WTC11 (cell line): ENCODE results near the gene MGAT2. TPM values are rescaled to one million over a fixed set of nuclear protein-coding genes. Genes with fewer than 3 reads are reported as not detected.
A peak's percentile ranks its signal among the peaks of the same experiment; 100 is the strongest.

ENCODE experiments used
- ATAC-seq: fragments of 200-7000 bp; cut with Tn5 transposase; 2 replicates; pipeline ENCODE4 v1.10.0; 2021; ENCODE audit warnings: mild to moderate bottlenecking, moderate library complexity
- CTCF ChIA-PET: fragments of 300-600 bp; sonication (Branson Sonifier 250); formaldehyde crosslinking; loops from one replicate; lab custom pipeline; 2021; ENCODE audit warnings: antibody characterized with exemption; lab: Charles Lee
- POLR2A ChIA-PET: fragments of 350-600 bp; sonication (Branson Sonifier 250); formaldehyde crosslinking; loops from one replicate; lab custom pipeline; 2021; ENCODE audit warnings: antibody characterized with exemption; lab: Charles Lee
- DNase-seq: peaks from one replicate; pipeline ENCODE4 v3.0.0; 2021; ENCODE audit warnings: low spot score
- H3K27ac Mint-ChIP-seq: 2 replicates; pipeline ENCODE4 v1.8.0; 2021; ENCODE audit warnings: mixed read lengths
- H3K27me3 Mint-ChIP-seq: 2 replicates; pipeline ENCODE4 v1.8.0; 2021; ENCODE audit warnings: low read depth, mild to moderate bottlenecking, moderate library complexity, mixed read lengths
- H3K36me3 Mint-ChIP-seq: 2 replicates; pipeline ENCODE4 v1.8.0; 2021; ENCODE audit warnings: mixed read lengths
- H3K4me1 Mint-ChIP-seq: 2 replicates; pipeline ENCODE4 v1.8.0; 2022; ENCODE audit warnings: mixed read lengths
- H3K4me3 Mint-ChIP-seq: 2 replicates; pipeline ENCODE4 v1.8.0; 2021; ENCODE audit warnings: mild to moderate bottlenecking, moderate library complexity, mixed read lengths
- H3K9me3 Mint-ChIP-seq: 2 replicates; pipeline ENCODE4 v1.8.0; 2021; ENCODE audit warnings: mixed read lengths
- AR ChIP-seq: fragments of 250-450 bp; sonication (Bioruptor Pico); IDR thresholded peaks from 2 replicates; pipeline ENCODE4 v1.9.0; 2021; ENCODE audit warnings: mild to moderate bottlenecking
- CBFB ChIP-seq: sonication (generic); formaldehyde crosslinking; IDR thresholded peaks from 2 replicates; pipeline ENCODE4 v1.8.1; 2022; ENCODE audit warnings: mild to moderate bottlenecking, low read depth, missing genetic modification reagents
- CREM ChIP-seq: sonication (generic); formaldehyde crosslinking; IDR thresholded peaks from 2 replicates; pipeline ENCODE4 v1.8.1; 2022; ENCODE audit warnings: mild to moderate bottlenecking, missing genetic modification reagents, moderate library complexity
- CTCF ChIP-seq: fragments of 200-600 bp; IDR thresholded peaks from 2 replicates; pipeline ENCODE4 v1.8.0; 2022; ENCODE audit warnings: antibody characterized with exemption
- E2F5 ChIP-seq: sonication (generic); formaldehyde crosslinking; IDR thresholded peaks from 2 replicates; pipeline ENCODE4 v1.8.1; 2022; ENCODE audit warnings: mild to moderate bottlenecking, moderate library complexity, missing genetic modification reagents
- EMX1 ChIP-seq: fragments of 250-450 bp; sonication (Bioruptor Pico); IDR thresholded peaks from 2 replicates; pipeline ENCODE4 v1.8.0; 2021; ENCODE audit warnings: mild to moderate bottlenecking
- ESRRA ChIP-seq: sonication (generic); formaldehyde crosslinking; IDR thresholded peaks from 2 replicates; pipeline ENCODE4 v1.8.1; 2022; ENCODE audit warnings: mild to moderate bottlenecking, missing genetic modification reagents, borderline replicate concordance
- FOXK1 ChIP-seq: sonication (generic); formaldehyde crosslinking; IDR thresholded peaks from 2 replicates; pipeline ENCODE4 v1.8.0; 2022; ENCODE audit warnings: mild to moderate bottlenecking, moderate library complexity, missing genetic modification reagents
- GABPB1 ChIP-seq: sonication (generic); formaldehyde crosslinking; IDR thresholded peaks from 2 replicates; pipeline ENCODE4 v1.8.1; 2023; ENCODE audit warnings: mild to moderate bottlenecking, missing genetic modification reagents
- HMGA2 ChIP-seq: fragments of 250-450 bp; sonication (Bioruptor Pico); IDR thresholded peaks from 2 replicates; pipeline ENCODE4 v1.4.0; 2021; ENCODE audit warnings: mild to moderate bottlenecking, moderate library complexity
- IRF2 ChIP-seq: sonication (generic); formaldehyde crosslinking; IDR thresholded peaks from 2 replicates; pipeline ENCODE4 v1.8.0; 2022; ENCODE audit warnings: low read depth, missing genetic modification reagents, borderline replicate concordance
- KAT7 ChIP-seq: sonication (generic); formaldehyde crosslinking; IDR thresholded peaks from 2 replicates; pipeline ENCODE4 v1.8.1; 2023; ENCODE audit warnings: missing genetic modification reagents, mild to moderate bottlenecking, borderline replicate concordance
- MAX ChIP-seq: sonication (generic); formaldehyde crosslinking; IDR thresholded peaks from 2 replicates; pipeline ENCODE4 v1.8.0; 2022; ENCODE audit warnings: mild to moderate bottlenecking, missing genetic modification reagents
- NR1H2 ChIP-seq: sonication (generic); formaldehyde crosslinking; IDR thresholded peaks from 2 replicates; pipeline ENCODE4 v1.9.0; 2021; ENCODE audit warnings: mild to moderate bottlenecking, moderate library complexity, missing genetic modification reagents
- SP1 ChIP-seq: sonication (generic); formaldehyde crosslinking; conservative IDR thresholded peaks from 2 replicates; pipeline ENCODE4 v1.8.1; 2022; ENCODE audit warnings: missing genetic modification reagents
- TCF7 ChIP-seq: sonication (generic); formaldehyde crosslinking; IDR thresholded peaks from 2 replicates; pipeline ENCODE4 v1.8.0; 2022; ENCODE audit warnings: mild to moderate bottlenecking, low read depth, missing genetic modification reagents, moderate library complexity
- ZNF121 ChIP-seq: sonication (generic); formaldehyde crosslinking; IDR thresholded peaks from 2 replicates; pipeline ENCODE4 v1.8.0; 2023; ENCODE audit warnings: missing genetic modification reagents
- ZNF232 ChIP-seq: sonication (generic); formaldehyde crosslinking; IDR thresholded peaks from 2 replicates; pipeline ENCODE4 v1.8.0; 2022; ENCODE audit warnings: mild to moderate bottlenecking, missing genetic modification reagents
- ZNF396 ChIP-seq: fragments of 250-450 bp; sonication (Bioruptor Pico); IDR thresholded peaks from 2 replicates; pipeline ENCODE4 v1.8.0; 2021; ENCODE audit warnings: mild to moderate bottlenecking, moderate library complexity, borderline replicate concordance
- ZNF423 ChIP-seq: fragments of 250-450 bp; sonication (Bioruptor Pico); IDR thresholded peaks from 2 replicates; pipeline ENCODE4 v2.1.2; 2022; ENCODE audit warnings: mild to moderate bottlenecking, moderate library complexity
- total RNA-seq: library from RNA; stranded (reverse); gene quantifications from 3 replicates; pipeline ENCODE4 v1.2.3, GENCODE V29; 2021
- TF ChIP-seq, protein P1 (sequence below): sonication (generic); formaldehyde crosslinking; IDR thresholded peaks from 2 replicates; pipeline ENCODE4 v1.8.0; 2023; ENCODE audit warnings: missing genetic modification reagents, mild to moderate bottlenecking, borderline replicate concordance
- TF ChIP-seq, protein P2 (sequence below): sonication (generic); formaldehyde crosslinking; IDR thresholded peaks from 2 replicates; pipeline ENCODE4 v1.8.1; 2023; ENCODE audit warnings: mild to moderate bottlenecking, missing genetic modification reagents, moderate library complexity
- TF ChIP-seq, protein P3 (sequence below): fragments of 250-450 bp; sonication (Bioruptor Pico); conservative IDR thresholded peaks from 2 replicates; pipeline ENCODE4 v1.9.0; 2021; ENCODE audit warnings: mild to moderate bottlenecking

The MGAT2 gene
- total RNA-seq, 1 experiment from 2014 or later, result 25.2 TPM

GRCh38 chr14:49586673-49587460 lies 33.7 kb upstream of the MGAT2 start:
- H3K9me3 Mint-ChIP-seq, result no peaks in the 10 kb centered on the region
- POLR2A ChIA-PET, result interaction anchor here (0.6 to 3.9 kb wide), 10 partner anchors 8 to 276 kb away, joined by 3 to 33 read pairs (median 3); partner anchors contain the start of genes LRR1, MGAT2 and RPL36AL
- H3K27ac Mint-ChIP-seq, result peak overlapping the region; percentile 97
- peak overlapping the region; percentile 95 for H3K4me3 Mint-ChIP-seq
- DNase-seq (peak; percentile 39), ATAC-seq (peak; percentile 14)
- H3K27me3 Mint-ChIP-seq, result peaks cover 4% of the 10 kb centered on the region; the same call in 1 of the 2 replicates
- CTCF ChIA-PET, result interaction anchor here (0.6 to 2.4 kb wide), 9 partner anchors 10 to 266 kb away, joined by 3 to 43 read pairs (median 4); partner anchors contain the start of genes LRR1, MGAT2, NEMF and RPL36AL
- H3K4me1 Mint-ChIP-seq, result peaks cover 27% of the 10 kb centered on the region
- peaks cover 44% of the 10 kb centered on the region for H3K36me3 Mint-ChIP-seq
- TF ChIP-seq CBFB (CRISPR knock-in tag), result no peak
- peak; percentile 85; the same call in 1 of the 2 replicates for TF ChIP-seq ZNF396
- TF ChIP-seq, protein P1, sequence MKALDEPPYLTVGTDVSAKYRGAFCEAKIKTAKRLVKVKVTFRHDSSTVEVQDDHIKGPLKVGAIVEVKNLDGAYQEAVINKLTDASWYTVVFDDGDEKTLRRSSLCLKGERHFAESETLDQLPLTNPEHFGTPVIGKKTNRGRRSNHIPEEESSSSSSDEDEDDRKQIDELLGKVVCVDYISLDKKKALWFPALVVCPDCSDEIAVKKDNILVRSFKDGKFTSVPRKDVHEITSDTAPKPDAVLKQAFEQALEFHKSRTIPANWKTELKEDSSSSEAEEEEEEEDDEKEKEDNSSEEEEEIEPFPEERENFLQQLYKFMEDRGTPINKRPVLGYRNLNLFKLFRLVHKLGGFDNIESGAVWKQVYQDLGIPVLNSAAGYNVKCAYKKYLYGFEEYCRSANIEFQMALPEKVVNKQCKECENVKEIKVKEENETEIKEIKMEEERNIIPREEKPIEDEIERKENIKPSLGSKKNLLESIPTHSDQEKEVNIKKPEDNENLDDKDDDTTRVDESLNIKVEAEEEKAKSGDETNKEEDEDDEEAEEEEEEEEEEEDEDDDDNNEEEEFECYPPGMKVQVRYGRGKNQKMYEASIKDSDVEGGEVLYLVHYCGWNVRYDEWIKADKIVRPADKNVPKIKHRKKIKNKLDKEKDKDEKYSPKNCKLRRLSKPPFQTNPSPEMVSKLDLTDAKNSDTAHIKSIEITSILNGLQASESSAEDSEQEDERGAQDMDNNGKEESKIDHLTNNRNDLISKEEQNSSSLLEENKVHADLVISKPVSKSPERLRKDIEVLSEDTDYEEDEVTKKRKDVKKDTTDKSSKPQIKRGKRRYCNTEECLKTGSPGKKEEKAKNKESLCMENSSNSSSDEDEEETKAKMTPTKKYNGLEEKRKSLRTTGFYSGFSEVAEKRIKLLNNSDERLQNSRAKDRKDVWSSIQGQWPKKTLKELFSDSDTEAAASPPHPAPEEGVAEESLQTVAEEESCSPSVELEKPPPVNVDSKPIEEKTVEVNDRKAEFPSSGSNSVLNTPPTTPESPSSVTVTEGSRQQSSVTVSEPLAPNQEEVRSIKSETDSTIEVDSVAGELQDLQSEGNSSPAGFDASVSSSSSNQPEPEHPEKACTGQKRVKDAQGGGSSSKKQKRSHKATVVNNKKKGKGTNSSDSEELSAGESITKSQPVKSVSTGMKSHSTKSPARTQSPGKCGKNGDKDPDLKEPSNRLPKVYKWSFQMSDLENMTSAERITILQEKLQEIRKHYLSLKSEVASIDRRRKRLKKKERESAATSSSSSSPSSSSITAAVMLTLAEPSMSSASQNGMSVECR, result no peak
- TF ChIP-seq CTCF, result peak; percentile 73
- TF ChIP-seq, protein P2, sequence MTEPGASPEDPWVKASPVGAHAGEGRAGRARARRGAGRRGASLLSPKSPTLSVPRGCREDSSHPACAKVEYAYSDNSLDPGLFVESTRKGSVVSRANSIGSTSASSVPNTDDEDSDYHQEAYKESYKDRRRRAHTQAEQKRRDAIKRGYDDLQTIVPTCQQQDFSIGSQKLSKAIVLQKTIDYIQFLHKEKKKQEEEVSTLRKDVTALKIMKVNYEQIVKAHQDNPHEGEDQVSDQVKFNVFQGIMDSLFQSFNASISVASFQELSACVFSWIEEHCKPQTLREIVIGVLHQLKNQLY (CRISPR knock-in tag), result no peak
- TF ChIP-seq ZNF121 (CRISPR knock-in tag), result 0 out of 2 replicates have a peak, but pooled peaks have one; percentile 15
- peak; percentile 75; the same call in 1 of the 2 replicates for TF ChIP-seq CREM (CRISPR knock-in tag)
- no peak for TF ChIP-seq E2F5
- TF ChIP-seq FOXK1 (CRISPR knock-in tag), result no peak
- TF ChIP-seq IRF2 (CRISPR knock-in tag), result no peak
- TF ChIP-seq TCF7, result no peak
- no peak for TF ChIP-seq HMGA2 (CRISPR knock-in tag)
- TF ChIP-seq ESRRA (CRISPR knock-in tag), result no peak
- TF ChIP-seq KAT7, result no peak
- TF ChIP-seq MAX (CRISPR knock-in tag), result no peak
- 0 out of 2 replicates have a peak, but pooled peaks have one; percentile 3 for TF ChIP-seq ZNF423 (CRISPR knock-in tag)
- TF ChIP-seq GABPB1 (CRISPR knock-in tag), result no peak
- no peak for TF ChIP-seq AR (CRISPR knock-in tag)
- no peak for TF ChIP-seq EMX1 (CRISPR knock-in tag)
- TF ChIP-seq SP1 (CRISPR knock-in tag), result peak; percentile 29; the same call in 1 of the 2 replicates
- TF ChIP-seq, protein P3, sequence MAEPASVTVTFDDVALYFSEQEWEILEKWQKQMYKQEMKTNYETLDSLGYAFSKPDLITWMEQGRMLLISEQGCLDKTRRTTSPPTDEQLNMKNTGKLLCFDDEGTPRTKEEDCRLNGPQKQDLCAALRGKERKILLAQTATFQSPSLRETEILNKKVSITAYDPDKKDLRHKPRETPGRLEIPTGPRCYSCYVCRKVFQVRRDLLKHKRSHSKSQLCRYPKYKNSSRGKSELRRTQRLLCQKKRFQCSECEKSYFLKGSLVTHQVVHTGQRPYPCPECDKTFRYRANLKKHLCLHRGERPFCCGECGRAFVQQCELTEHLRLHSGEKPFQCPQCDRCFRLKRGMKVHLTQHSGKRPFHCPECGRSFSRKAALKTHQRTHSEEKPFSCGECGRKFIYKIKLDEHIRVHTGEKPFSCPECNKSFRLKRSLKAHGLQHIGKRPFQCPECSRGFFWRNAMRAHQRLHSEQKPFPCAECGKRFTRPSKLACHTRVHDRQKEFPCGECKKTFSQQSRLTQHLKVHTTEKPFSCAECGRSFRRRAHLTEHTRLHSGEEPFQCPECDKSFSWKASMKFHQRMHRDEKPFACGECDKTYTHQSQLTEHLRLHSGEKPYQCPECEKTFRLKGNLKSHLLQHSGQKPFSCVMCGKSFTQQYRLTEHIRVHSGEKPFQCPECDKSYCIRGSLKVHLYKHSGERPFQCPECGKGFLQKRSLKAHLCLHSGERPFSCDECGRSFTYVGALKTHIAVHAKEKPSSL (CRISPR knock-in tag), result no peak
- no peak for TF ChIP-seq ZNF232 (CRISPR knock-in tag)
- TF ChIP-seq NR1H2, result no peak
